NB4 (cell line): ENCODE measurements around the gene CDC25A.

Experiments
- MYC ChIP-seq: IDR thresholded peaks from 2 replicates; pipeline ENCODE4 v1.6.1; 2011; ENCODE audit warnings: low read depth, low read length
- POLR2A ChIP-seq: IDR thresholded peaks from 2 replicates; pipeline ENCODE4 v1.6.1; 2011; ENCODE audit warnings: mild to moderate bottlenecking; ENCODE audit not compliant: insufficient read length; ENCODE audit errors: extremely low read depth
- TF ChIP-seq, protein P1 (sequence below): IDR thresholded peaks from one replicate; pipeline ENCODE4 v1.5.1; 2012; ENCODE audit warnings: low read depth, low read length

DNA sequence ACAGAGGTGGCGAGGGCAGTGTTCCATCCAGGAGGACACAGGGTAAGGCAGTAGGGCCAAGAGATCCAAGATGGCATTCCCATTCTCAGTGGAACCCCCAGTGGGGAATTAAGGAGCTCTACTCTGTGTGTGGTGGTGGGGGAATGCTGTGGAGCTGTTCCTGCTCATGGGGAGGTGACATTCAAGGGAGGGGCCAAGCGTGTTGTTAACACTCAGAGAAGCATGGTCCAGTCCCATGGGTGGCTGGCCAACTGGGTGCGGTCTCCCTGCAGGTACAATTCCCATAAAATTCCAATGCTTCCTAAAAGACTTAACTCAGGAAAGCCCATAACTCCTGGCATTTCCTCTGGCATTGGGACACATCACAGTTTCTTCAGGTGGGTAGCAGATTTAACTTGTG lies 37.4 kb upstream of the CDC25A start:
- no peak for TF ChIP-seq POLR2A
- TF ChIP-seq, protein P1, sequence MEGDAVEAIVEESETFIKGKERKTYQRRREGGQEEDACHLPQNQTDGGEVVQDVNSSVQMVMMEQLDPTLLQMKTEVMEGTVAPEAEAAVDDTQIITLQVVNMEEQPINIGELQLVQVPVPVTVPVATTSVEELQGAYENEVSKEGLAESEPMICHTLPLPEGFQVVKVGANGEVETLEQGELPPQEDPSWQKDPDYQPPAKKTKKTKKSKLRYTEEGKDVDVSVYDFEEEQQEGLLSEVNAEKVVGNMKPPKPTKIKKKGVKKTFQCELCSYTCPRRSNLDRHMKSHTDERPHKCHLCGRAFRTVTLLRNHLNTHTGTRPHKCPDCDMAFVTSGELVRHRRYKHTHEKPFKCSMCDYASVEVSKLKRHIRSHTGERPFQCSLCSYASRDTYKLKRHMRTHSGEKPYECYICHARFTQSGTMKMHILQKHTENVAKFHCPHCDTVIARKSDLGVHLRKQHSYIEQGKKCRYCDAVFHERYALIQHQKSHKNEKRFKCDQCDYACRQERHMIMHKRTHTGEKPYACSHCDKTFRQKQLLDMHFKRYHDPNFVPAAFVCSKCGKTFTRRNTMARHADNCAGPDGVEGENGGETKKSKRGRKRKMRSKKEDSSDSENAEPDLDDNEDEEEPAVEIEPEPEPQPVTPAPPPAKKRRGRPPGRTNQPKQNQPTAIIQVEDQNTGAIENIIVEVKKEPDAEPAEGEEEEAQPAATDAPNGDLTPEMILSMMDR = no peak
- TF ChIP-seq MYC = no peak
